Gastroesophageal sphincter (tissue), 4 donors: ENCODE results near the gene ATG14. TPM values are rescaled to one million over a fixed set of nuclear protein-coding genes. Genes with fewer than 3 reads are reported as not detected.
A peak's percentile ranks its signal among the peaks of the same experiment; 100 is the strongest.
"Not testable (repeated sequence)": the region's sequence is repeated elsewhere in the genome, so short reads cannot be mapped to it uniquely, and the experiment has no call there.

Source experiments
- ATAC-seq: fragments of 150-250 bp; one replicate; pipeline ENCODE4 v1.9.1; 2016; ENCODE audit warnings: mild to moderate bottlenecking, moderate library complexity
- H3K27ac ChIP-seq, 4 donors: fragments of 200-600 bp; sonication (generic) in 3 of 4; 1 replicate in 3 of 4; 2 replicates in 1 of 4; pipeline ENCODE4 v1.5.1; 2016 to 2019
- H3K27me3 ChIP-seq: fragments of 200-600 bp; sonication (generic); one replicate; pipeline ENCODE4 v1.5.1; 2019
- H3K36me3 ChIP-seq, 2 donors: fragments of 200-600 bp; sonication (generic); one replicate each; pipeline ENCODE4 v1.5.1; 2019; ENCODE audit warnings: control low read depth in 1 of 2
- H3K4me1 ChIP-seq, 3 donors: fragments of 200-600 bp; sonication (generic); 1 replicate in 2 of 3; 2 replicates in 1 of 3; pipeline ENCODE4 v1.5.1; 2016 to 2019; ENCODE audit warnings: control low read depth in 2 of 3
- H3K4me3 ChIP-seq, 2 donors: fragments of 200-600 bp; sonication (generic); one replicate each; pipeline ENCODE4 v1.5.1; 2019; ENCODE audit warnings: mild to moderate bottlenecking in 1 of 2, moderate library complexity in 1 of 2
- H3K9me3 ChIP-seq, 3 donors: fragments of 200-600 bp; sonication (generic); one replicate each; pipeline ENCODE4 v1.5.1; 2017 to 2019; ENCODE audit warnings: control low read depth in 2 of 3
- EP300 ChIP-seq: sonication (generic); formaldehyde crosslinking; IDR thresholded peaks from one replicate; pipeline ENCODE4 v1.6.1; 2017; ENCODE audit warnings: antibody characterized with exemption, mild to moderate bottlenecking
- POLR2A ChIP-seq, 2 donors: fragments of 450-650 bp; IDR thresholded peaks; one replicate each; pipeline ENCODE4 v1.6.1; 2017; ENCODE audit warnings: antibody characterized with exemption in 2 of 2, mild to moderate bottlenecking in 2 of 2, moderate library complexity in 1 of 2
- POLR2AphosphoS5 ChIP-seq: sonication (generic); formaldehyde crosslinking; IDR thresholded peaks from one replicate; pipeline ENCODE4 v1.6.1; 2017; ENCODE audit warnings: antibody characterized with exemption
- WGBS, 2 donors: methylation state at CpG; one replicate each; pipeline ENCODE4 v1.1.5; 2018; ENCODE audit warnings: low coverage in 1 of 2; 5-methylcytosine and 5-hydroxymethylcytosine counted together
- total RNA-seq, 4 donors: library from RNA; depleted of rRNA; stranded (reverse); fragments of >200 nt; gene quantifications; one replicate each; pipeline ENCODE4 v1.1.0, GENCODE V29; 2016
- TF ChIP-seq, protein P1 (sequence below), 4 experiments: fragments of 200-600 bp in 2 of 4; fragments of 450-650 bp in 2 of 4; sonication (generic) in 1 of 4; IDR thresholded peaks; one replicate each; pipeline ENCODE4 v1.5.1; 2017 to 2019; ENCODE audit warnings: antibody characterized with exemption in 4 of 4, mild to moderate bottlenecking in 2 of 4, moderate library complexity in 2 of 4

Gene ATG14
- total RNA-seq, 4 donors from 2014 or later, result 16.4 to 29.9 (median 18.1) TPM

GRCh38 chr14:55383541-55384140, 28.0 kb downstream of the ATG14 start:
- Histone ChIP-seq H3K27me3 (no peaks in the 10 kb centered on the region), H3K4me1 (peaks cover 0 to 18% (median 0%) of the 10 kb centered on the region in 3 donors), H3K27ac (peak overlapping the region in 1 of 4 donors; percentile 30), H3K9me3 (no peaks in the 10 kb centered on the region), H3K36me3 (peaks cover 0 to 96% of the 10 kb centered on the region in 2 donors), H3K4me3 (no peak overlapping the region)
- no peak for ATAC-seq
- 59 to 67% methylated on average over 3 to 5 of the region's 5 CpGs for WGBS, 2 donors
- TF ChIP-seq POLR2A (IDR thresholded peaks at IDR 0.05) (no peak), EP300 (no peak), POLR2AphosphoS5 (no peak)
- TF ChIP-seq, protein P1, sequence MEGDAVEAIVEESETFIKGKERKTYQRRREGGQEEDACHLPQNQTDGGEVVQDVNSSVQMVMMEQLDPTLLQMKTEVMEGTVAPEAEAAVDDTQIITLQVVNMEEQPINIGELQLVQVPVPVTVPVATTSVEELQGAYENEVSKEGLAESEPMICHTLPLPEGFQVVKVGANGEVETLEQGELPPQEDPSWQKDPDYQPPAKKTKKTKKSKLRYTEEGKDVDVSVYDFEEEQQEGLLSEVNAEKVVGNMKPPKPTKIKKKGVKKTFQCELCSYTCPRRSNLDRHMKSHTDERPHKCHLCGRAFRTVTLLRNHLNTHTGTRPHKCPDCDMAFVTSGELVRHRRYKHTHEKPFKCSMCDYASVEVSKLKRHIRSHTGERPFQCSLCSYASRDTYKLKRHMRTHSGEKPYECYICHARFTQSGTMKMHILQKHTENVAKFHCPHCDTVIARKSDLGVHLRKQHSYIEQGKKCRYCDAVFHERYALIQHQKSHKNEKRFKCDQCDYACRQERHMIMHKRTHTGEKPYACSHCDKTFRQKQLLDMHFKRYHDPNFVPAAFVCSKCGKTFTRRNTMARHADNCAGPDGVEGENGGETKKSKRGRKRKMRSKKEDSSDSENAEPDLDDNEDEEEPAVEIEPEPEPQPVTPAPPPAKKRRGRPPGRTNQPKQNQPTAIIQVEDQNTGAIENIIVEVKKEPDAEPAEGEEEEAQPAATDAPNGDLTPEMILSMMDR (IDR thresholded peaks at IDR 0.05), result no peak

DNA sequence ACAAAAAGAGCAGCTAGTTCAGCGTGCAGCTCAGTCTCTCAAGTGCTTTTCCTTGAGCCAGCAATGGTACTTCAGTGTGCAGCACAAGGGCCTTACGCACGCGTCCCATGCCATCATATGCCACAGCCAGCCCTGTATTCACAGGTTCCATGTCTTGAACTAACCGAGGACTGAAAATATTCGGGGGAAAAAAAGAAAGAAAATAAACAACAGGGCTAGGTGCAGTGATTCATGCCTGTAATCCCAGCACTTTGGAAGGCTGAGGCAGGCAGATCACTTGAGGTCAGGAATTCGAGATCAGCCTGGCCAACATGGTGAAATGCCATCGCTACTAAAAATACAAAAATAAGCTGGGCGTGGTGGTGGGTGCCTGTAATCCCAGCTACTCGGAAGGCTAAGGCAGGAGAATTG, 28.6 kb downstream of the ATG14 start:
- ATAC-seq, H3K9me3 ChIP-seq, H3K27me3 ChIP-seq, H3K4me3 ChIP-seq: not testable (repeated sequence)
- peak; percentile 65 for TF ChIP-seq POLR2AphosphoS5
- peaks cover 0 to 97% of the 10 kb centered on the region in 2 donors for H3K36me3 ChIP-seq
- peaks cover 0 to 13% (median 0%) of the 10 kb centered on the region in 3 donors for H3K4me1 ChIP-seq
- H3K27ac ChIP-seq, result peak overlapping the region in 1 of 4 donors; percentile 30
- WGBS, 2 donors, result 45 to 59% methylated on average over 6 to 10 of the region's 10 CpGs

DNA sequence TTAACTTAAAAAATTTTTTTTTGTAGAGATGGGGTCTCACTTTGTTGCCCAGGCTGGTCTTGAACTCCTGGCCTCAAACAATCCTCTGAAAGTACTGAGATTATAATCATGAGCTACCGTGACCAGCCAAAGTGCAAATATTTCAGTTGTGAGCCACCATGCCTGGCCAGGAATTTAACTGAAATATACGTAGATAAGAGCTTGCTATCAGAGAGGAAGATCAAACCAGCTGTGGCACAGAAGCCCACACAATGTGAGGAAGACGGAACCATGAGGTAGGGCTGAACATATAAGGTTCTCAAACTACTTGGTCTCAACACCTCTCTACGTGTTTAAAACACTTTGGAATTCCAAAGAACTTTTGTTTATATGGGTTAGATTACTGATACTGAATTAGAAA, 29.1 kb downstream of the ATG14 start:
- 71 to 72% methylated on average over 3 to 4 of the region's 4 CpGs for WGBS, 2 donors
- no peak for ATAC-seq

DNA sequence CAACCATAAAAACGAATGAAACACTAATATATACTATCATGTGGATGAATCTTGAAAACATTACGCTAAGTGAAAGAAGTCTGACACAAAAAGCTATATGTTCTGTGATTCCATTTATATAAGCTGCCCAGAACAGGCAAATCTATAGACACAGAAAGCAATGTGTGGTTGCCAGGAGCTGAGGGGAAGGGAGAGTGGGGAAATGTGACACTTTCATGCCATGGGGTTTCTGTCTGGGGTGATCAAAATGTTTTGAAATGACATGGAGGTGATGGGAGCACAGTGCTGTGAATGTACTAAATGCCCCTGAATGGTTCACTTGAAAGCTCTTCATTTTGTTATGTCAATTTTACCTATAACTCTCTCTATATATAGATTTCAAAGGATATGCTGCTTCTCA, 30.1 kb downstream of the ATG14 start:
- Histone ChIP-seq H3K9me3 (no peaks in the 10 kb centered on the region), H3K36me3 (peaks cover 7 to 97% of the 10 kb centered on the region in 2 donors), H3K4me3 (no peak overlapping the region), H3K27me3 (no peaks in the 10 kb centered on the region), H3K4me1 (peaks cover 0 to 13% (median 0%) of the 10 kb centered on the region in 3 donors), H3K27ac (no peak overlapping the region)
- no peak for ATAC-seq
- TF ChIP-seq, protein P1 (IDR thresholded peaks at IDR 0.05), result no peak
- TF ChIP-seq POLR2AphosphoS5 (no peak), EP300 (no peak), POLR2A (IDR thresholded peaks at IDR 0.05) (no peak)
- 80 to 89% methylated on average over 1 to 2 of the region's 2 CpGs for WGBS, 2 donors

More for the DNA sequence above, 29.1 kb downstream of the ATG14 start:
- TF ChIP-seq, protein P1 (IDR thresholded peaks at IDR 0.05), result no peak
- TF ChIP-seq POLR2A (IDR thresholded peaks at IDR 0.05) (no peak), POLR2AphosphoS5 (no peak), EP300 (no peak)
- Histone ChIP-seq H3K9me3 (no peaks in the 10 kb centered on the region), H3K4me3 (no peak overlapping the region), H3K27ac (peak overlapping the region in 2 of 4 donors; percentile 16 to 30), H3K4me1 (peaks cover 0 to 13% (median 0%) of the 10 kb centered on the region in 3 donors), H3K36me3 (peaks cover under 1 to 97% of the 10 kb centered on the region in 2 donors), H3K27me3 (no peaks in the 10 kb centered on the region)

DNA sequence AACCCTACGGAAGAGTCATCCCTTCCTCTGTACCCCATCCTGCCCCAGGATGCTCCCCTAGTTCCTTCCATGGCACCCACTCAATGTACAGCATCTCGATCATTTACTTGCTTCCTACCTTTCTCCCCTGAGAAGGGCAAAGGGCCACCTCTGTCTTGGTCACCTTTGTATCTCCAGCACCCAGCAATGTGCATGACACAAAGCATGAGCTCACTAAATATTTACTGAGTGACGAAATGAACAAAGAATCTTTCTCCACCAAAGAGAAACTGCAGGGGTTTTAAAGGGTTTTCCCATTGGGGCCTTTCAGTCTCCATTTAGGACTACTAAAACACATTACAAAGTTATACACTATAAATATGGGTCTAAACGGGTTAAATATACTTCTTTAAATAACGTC, 30.6 kb downstream of the ATG14 start:
- peaks cover 0 to 13% (median 0%) of the 10 kb centered on the region in 3 donors for H3K4me1 ChIP-seq
- H3K36me3 ChIP-seq, result peaks cover 7 to 97% of the 10 kb centered on the region in 2 donors
- no peak overlapping the region for H3K4me3 ChIP-seq
- H3K9me3 ChIP-seq, result no peaks in the 10 kb centered on the region
- TF ChIP-seq EP300 (no peak), POLR2AphosphoS5 (no peak), POLR2A (IDR thresholded peaks at IDR 0.05) (no peak)
- TF ChIP-seq, protein P1 (IDR thresholded peaks at IDR 0.05), result no peak
- 81 to 90% methylated on average over 5 of the region's 5 CpGs for WGBS, 2 donors
- H3K27me3 ChIP-seq, result no peaks in the 10 kb centered on the region
- H3K27ac ChIP-seq, result no peak overlapping the region
- ATAC-seq, result no peak
